NOMO-1 treated with DMSO at 0.1 percent for 48 hours (cell line): ENCODE results near the gene KAT7.

Experiments
- DNase-seq: peaks from one replicate; lab custom pipeline; 2025; ENCODE audit not compliant: unreplicated experiment; lab: John Stamatoyannopoulos, UW

The KAT7 gene

DNA sequence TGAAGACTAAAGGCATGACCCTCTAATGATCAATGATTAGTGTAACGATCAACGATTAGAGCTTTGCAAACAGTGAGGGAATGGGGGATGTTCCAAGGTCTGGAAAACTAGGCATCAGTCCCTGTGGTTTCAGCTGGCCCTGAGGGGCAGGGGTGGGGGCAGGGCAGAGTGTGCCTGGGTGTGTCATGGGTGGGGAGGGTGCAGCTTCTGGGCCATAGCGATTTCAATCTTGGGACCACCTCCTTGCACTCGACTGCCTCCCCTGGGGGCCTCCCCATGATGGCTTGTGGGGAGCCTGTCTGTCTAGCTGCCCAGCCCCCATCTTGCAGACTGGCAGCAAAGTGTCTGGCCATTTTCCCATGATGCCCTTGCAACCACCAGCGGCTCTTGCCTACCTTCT lies 51.0 kb downstream of the KAT7 start:
- no peak for DNase-seq

DNA sequence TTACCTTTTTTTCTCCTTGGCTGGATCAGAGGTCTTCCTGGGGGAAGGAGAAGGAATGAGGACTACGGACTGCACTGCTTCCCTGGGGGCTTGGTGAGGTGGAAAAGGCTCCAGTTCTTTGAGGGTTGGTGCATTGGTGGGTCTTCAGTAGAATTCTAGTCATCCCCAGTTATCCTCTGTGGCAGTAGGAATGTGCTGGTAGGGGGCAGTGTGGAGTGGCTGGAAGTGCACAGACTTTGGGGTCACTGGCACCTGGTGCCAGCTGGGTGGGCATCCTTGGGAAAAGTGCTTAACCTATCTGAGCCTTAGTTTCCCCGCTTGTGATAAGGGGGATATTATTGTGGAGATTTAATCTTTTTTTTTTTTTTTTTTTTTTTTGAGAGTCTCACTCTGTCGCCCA lies 53.1 kb downstream of the KAT7 start:
- DNase-seq = no peak

DNA sequence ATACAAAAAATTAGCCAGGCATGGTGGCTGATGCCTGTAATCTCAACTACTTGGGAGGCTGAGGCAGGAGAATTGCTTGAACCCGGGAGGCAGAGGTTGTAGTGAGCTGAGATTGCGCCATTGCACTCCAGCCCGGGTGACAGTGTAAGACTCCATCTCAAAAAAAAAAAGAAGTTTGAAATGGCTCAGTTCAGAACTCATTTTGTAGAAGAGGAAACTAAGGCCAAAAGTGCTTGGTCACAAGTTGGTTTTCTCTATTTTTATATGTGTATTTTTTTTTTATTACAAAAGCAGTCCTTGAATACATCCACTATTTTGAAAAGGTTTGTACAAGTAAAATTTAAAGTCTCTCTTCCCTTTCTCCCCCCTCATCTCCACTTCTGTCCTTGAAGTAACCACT lies 53.9 kb downstream of the KAT7 start:
- peak; percentile 17 for DNase-seq

GRCh38 chr17:49842846-49843245 lies 54.4 kb downstream of the KAT7 start:
- DNase-seq = no peak

- no peak for DNase-seq
Observed at GRCh38 chr17:49843774-49844350, 55.4 kb downstream of the KAT7 start.

DNA sequence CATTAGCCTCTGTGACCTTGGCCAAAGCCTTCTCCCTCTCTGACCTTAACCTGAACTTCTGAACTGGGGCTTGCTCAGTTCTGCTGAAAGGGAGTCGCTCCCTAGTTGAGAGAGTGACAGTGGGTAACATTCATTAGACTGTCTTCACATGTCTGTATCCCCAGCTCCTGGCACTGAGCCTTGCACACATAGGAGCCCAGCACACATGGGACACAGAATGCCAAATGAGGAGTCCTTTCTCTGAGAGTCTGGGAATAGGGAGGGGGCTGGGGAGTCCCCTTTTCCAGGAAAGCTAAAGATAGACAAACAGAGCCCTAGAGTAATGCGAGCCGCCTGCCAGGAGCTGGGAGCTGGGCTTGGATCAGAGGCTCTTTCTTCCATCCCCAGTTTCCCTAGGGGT lies 56.8 kb downstream of the KAT7 start:
- DNase-seq = no peak

- DNase-seq = no peak
Observed at GRCh38 chr17:49846938-49847712, 58.6 kb downstream of the KAT7 start.

DNA sequence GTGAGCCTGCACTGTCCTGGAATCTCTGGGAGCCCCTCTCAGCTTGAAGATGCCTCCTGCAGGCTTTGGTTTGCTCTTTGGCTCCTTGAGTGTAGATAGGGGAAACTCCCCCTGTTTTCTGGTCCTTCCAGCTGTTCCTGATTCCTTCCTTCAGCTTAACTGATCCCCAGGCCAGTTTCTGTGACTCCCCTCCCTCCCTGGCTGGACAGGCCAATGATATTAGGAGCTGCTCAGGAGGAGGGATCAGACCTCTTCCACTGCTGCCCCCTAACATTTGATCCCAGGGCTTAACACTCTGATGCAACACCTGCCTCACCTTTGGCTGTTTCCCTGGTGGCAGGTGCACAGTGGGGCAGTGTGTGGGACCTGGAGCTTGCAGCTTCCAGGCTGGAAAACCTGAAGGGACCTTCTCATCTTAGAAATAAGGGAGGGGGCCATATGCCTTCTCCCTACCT lies 59.6 kb downstream of the KAT7 start, which contains the start of gene TAC4:
TAC4 (minus strand) TSS at position 51 of the 455 bp plus-strand sequence. CDS start 52 bp downstream, outside the sequence.
- no peak for DNase-seq

GRCh38 chr17:49848739-49849138 lies 60.3 kb downstream of the KAT7 start:
- no peak for DNase-seq

DNA sequence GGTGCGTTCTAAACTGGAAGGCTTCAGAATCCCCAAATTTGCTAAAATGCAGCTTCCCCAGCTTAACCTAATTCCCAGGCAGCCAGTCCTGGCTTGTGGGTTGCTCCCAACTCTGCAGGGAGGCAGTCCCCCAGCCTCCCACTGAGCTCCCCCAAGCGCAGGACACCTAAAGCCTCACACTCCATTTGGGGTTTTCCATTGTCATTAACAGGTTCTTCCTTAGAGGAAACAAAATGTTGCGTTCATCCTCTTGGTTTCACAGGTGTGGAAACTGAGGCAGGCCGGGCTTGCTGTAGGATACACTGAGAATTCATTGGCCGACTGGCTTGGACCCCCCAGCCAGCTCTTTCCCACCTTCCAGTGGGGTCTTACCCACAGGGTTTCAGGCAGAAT lies 61.7 kb downstream of the KAT7 start:
- no peak for DNase-seq

GRCh38 chr17:49850772-49851386 lies 62.4 kb downstream of the KAT7 start:
- DNase-seq = no peak

- DNase-seq = peak; percentile 53
Observed at GRCh38 chr17:49851387-49852291, 63.2 kb downstream of the KAT7 start.

DNA sequence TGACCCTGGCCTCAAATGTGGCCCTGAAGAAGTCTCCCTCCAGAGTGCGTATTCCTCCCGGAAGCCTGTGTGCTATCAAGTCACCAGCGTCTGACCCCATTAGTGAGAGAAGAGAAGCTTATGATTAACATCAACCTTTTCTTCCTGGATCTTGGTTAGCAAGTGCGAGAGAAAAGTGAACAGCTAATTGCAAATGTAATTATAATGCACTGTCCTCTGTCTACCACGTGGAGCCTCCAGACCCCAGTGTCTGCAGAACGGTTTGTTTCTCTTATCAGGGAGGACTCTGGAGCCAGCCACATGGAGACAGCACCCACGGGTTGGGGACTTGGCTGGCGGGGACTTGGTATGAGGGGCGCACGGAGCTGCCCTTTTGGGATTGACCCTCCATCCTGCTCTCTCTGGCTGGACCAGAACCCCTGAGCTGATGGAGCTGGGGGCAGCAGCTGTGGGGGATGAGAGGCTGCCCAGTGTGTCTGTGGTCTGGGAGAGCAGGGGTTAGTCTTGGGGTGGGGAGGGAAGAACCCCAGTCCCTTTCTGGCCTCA lies 65.1 kb downstream of the KAT7 start:
- DNase-seq = no peak

DNA sequence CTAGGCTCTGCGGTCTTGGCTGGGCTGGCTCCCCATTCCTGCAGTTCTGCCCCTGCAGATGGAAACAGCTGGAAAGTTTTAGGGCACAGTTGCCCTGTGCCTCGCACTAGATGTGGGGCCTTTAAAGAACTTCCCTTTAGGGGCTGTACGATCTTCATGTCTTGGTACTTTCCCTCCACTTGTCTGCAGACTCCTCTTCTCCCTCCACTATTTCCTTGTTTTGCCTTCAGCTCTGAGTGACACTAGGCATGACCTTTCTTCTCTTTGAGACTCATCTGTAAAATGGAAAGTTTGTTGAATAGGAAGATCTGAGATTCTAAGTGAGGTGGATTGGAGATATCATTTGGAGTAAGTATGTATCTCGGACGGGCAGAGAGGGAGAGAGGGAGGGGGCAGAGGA lies 65.6 kb downstream of the KAT7 start:
- DNase-seq = no peak

DNA sequence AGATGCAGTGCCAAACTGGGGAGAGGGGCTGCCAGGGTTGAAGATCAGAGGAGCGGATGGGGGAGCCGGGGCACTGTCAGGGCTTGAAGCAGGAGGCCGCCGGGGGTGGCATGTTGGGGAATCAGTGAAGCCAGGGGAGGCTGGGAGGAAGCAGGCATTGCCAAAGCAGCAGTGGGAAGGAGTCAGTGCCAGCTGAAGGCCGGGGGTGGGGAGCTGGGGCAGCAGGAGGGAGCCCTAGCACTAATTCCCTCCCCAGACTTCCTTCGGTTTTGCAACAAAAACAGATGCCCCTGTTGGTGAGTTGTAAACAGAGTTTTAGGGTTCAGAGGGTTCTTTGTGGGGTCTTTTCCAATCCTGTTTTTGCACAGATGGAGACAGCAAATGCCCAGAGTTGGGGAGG lies 70.3 kb downstream of the KAT7 start:
- no peak for DNase-seq

GRCh38 chr17:49859991-49860953 lies 71.8 kb downstream of the KAT7 start:
- no peak for DNase-seq

GRCh38 chr17:49861150-49861884 lies 72.8 kb downstream of the KAT7 start:
- DNase-seq = peak; percentile 32

DNA sequence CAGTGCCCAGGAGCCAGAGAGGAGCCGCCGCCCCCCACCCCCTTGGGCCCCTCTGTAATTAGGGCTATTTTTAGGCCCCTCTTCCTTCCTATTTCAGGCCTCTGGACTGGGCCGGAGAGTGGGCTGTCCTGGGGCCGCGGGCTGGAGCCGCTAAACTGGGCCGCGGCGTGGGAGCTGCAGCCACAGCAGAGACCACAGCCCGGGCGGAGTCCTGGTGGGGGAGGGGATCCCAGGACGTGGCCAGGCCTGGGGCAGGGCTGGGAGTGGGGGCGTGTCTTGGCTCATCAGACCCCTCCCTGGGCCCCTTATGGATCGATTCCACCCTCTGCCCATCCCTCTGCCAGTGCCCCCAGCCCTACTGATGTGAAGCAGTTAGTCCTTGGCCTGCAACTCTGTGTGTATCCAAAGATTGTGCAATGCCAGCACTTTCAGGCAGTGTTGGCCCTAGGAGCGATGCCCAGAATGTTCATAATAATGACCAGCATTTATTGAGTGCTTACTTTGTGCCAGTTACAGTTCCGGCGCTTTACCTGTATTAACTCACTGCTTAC lies 74.4 kb downstream of the KAT7 start:
- DNase-seq = no peak

- no peak for DNase-seq
Observed at GRCh38 chr17:49866019-49866380, 77.5 kb downstream of the KAT7 start.
